Suprapubic skin (tissue), 4 donors: ENCODE measurements around the gene PRB2. TPM values are rescaled to one million over a fixed set of nuclear protein-coding genes. Genes with fewer than 3 reads are reported as not detected.
"Not testable (repeated sequence)": the region's sequence is repeated elsewhere in the genome, so short reads cannot be mapped to it uniquely, and the experiment has no call there.

ENCODE experiments used
- DNase-seq, 2 donors: peaks; one replicate each; pipeline ENCODE4 v3.0.0-alpha.2; 2019; ENCODE audit warnings: low spot score in 2 of 2
- H3K27ac ChIP-seq: fragments of 200-600 bp; sonication (generic); one replicate; pipeline ENCODE4 v1.5.1; 2019
- H3K27me3 ChIP-seq: fragments of 200-600 bp; sonication (generic); one replicate; pipeline ENCODE4 v1.5.1; 2019
- H3K36me3 ChIP-seq: fragments of 200-600 bp; sonication (generic); one replicate; pipeline ENCODE4 v1.5.1; 2019
- H3K4me1 ChIP-seq: fragments of 200-600 bp; sonication (generic); one replicate; pipeline ENCODE4 v1.5.1; 2019
- H3K4me3 ChIP-seq: fragments of 200-600 bp; sonication (generic); one replicate; pipeline ENCODE4 v1.5.1; 2019; ENCODE audit warnings: mild to moderate bottlenecking
- H3K9me3 ChIP-seq: fragments of 200-600 bp; sonication (generic); one replicate; pipeline ENCODE4 v1.5.1; 2019
- CTCF ChIP-seq, 2 donors: fragments of 200-600 bp in 1 of 2; fragments of 450-650 bp in 1 of 2; sonication (generic) in 1 of 2; IDR thresholded peaks; one replicate each; pipeline ENCODE4 v1.5.1; 2016 to 2019; ENCODE audit warnings: antibody characterized with exemption in 2 of 2, mild to moderate bottlenecking in 1 of 2, moderate library complexity in 1 of 2
- EP300 ChIP-seq: sonication (generic); formaldehyde crosslinking; IDR thresholded peaks from one replicate; pipeline ENCODE4 v1.6.1; 2017; ENCODE audit warnings: antibody characterized with exemption
- POLR2A ChIP-seq, 2 donors: fragments of 450-650 bp; IDR thresholded peaks; one replicate each; pipeline ENCODE4 v1.6.1; 2017; ENCODE audit warnings: antibody characterized with exemption in 2 of 2, mild to moderate bottlenecking in 2 of 2, moderate library complexity in 2 of 2
- POLR2AphosphoS5 ChIP-seq, 3 donors: sonication (generic); formaldehyde crosslinking; IDR thresholded peaks; one replicate each; pipeline ENCODE4 v1.6.1; 2017; ENCODE audit warnings: antibody characterized with exemption in 3 of 3
- WGBS: methylation state at CpG from one replicate; pipeline ENCODE4 v1.1.5; 2018; 5-methylcytosine and 5-hydroxymethylcytosine counted together
- total RNA-seq, 4 donors: library from RNA; depleted of rRNA; stranded (reverse); fragments of >200 nt; gene quantifications; one replicate each; pipeline ENCODE4 v1.1.0, GENCODE V29; 2016

The PRB2 gene
- not detected for total RNA-seq

GRCh38 chr12:11395467-11395866 lies at the start of gene PRB2:
Gene PRB2, minus strand, starts transcription at chr12:11395567. Its CDS starts 38 bp downstream, at chr12:11395529.
- no CpG with 5 or more reads among the region's 1 CpG for WGBS
- H3K27ac ChIP-seq, H3K9me3 ChIP-seq, H3K27me3 ChIP-seq, H3K4me1 ChIP-seq, H3K36me3 ChIP-seq, DNase-seq, H3K4me3 ChIP-seq: not testable (repeated sequence)

DNA sequence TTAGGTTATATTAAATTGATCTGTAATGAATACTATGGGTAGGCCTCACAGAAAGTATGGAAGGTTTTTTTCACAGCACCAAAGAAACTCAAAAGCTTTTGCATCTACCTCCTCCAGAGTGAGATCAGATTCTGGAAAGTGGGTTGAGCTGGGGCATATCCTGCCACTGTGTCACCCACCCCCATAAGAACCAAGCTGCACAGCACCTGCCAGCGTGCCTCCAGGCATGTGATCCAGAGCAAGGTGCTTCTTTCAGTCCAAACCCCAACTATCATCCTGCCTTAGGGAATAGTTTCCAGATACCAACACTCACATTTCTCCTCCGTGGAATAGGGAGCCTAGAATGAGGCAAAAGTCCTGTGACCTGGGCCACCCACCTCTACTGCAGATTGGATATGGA lies 42.6 kb upstream of the PRB2 start:
- Histone ChIP-seq H3K27ac (no peak overlapping the region), H3K4me1 (no peaks in the 10 kb centered on the region), H3K9me3 (peaks cover 3% of the 10 kb centered on the region), H3K36me3 (no peaks in the 10 kb centered on the region), H3K27me3 (no peaks in the 10 kb centered on the region), H3K4me3 (no peak overlapping the region)
- WGBS = 75% methylated on average over 2 of the region's 2 CpGs
- DNase-seq = no peak
- TF ChIP-seq CTCF (IDR thresholded peaks at IDR 0.05) (no peak), POLR2AphosphoS5 (IDR thresholded peaks at IDR 0.05) (no peak), POLR2A (IDR thresholded peaks at IDR 0.05) (no peak), EP300 (no peak)

DNA sequence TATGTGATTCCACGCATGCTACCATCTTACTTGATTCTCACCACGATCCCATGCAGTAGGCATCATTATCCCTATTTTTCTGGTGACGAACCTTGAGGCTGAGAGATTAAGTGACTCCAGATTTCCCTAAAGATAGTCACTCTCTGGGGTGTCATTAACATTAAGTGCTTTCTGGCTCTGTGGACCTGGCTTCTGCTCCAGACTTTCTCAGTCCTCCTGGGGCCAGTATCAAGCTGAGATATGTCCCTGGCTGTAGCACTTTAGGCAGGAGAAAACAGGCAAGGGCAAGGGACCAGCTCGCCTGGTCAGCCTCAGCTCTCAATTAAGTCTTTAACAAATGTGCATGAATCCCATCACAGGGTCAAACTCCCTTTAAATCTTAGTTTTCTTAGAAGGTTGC lies 38.3 kb upstream of the PRB2 start:
- DNase-seq = no peak
- WGBS = 62% methylated on average over 4 of the region's 4 CpGs
- H3K9me3 ChIP-seq = peaks cover 3% of the 10 kb centered on the region
- no peaks in the 10 kb centered on the region for H3K36me3 ChIP-seq
- no peaks in the 10 kb centered on the region for H3K4me1 ChIP-seq
- TF ChIP-seq POLR2A (IDR thresholded peaks at IDR 0.05) (no peak), EP300 (no peak), CTCF (IDR thresholded peaks at IDR 0.05) (no peak), POLR2AphosphoS5 (IDR thresholded peaks at IDR 0.05) (no peak)
- H3K4me3 ChIP-seq = no peak overlapping the region
- no peak overlapping the region for H3K27ac ChIP-seq
- no peaks in the 10 kb centered on the region for H3K27me3 ChIP-seq

DNA sequence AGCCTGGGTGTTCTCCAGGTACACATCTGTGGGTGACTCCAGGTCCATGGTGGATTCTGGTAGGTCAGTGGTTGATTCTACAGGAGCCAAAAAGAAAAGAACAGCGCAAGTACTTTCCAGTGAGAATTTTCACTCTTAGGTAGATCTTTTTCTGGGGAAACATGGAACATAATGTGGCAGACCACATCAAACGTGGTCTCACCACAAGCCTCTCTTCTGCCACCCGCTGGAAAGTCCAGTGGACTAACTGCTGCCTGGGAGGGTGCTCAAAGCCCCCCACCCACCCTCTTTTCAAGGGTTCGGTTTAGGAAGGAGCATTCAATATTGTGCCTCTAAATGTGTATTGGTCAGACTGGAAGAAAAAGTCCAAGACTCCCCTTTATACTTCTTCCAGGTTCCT lies 36.1 kb upstream of the PRB2 start:
- H3K36me3 ChIP-seq = no peaks in the 10 kb centered on the region
- no peaks in the 10 kb centered on the region for H3K9me3 ChIP-seq
- no peak overlapping the region for H3K4me3 ChIP-seq
- H3K27ac ChIP-seq = no peak overlapping the region
- no peak for DNase-seq
- no peaks in the 10 kb centered on the region for H3K27me3 ChIP-seq
- no peak for TF ChIP-seq CTCF (IDR thresholded peaks at IDR 0.05)
- TF ChIP-seq POLR2A (IDR thresholded peaks at IDR 0.05) = no peak
- no peak for TF ChIP-seq POLR2AphosphoS5 (IDR thresholded peaks at IDR 0.05)
- no peak for TF ChIP-seq EP300
- no peaks in the 10 kb centered on the region for H3K4me1 ChIP-seq
- WGBS = 70% methylated on average over 3 of the region's 4 CpGs

- no peak overlapping the region for H3K27ac ChIP-seq
- no peaks in the 10 kb centered on the region for H3K27me3 ChIP-seq
- 76% methylated on average over 1 of the region's 1 CpG for WGBS
- no peaks in the 10 kb centered on the region for H3K9me3 ChIP-seq
- H3K4me3 ChIP-seq = no peak overlapping the region
- no peak for DNase-seq
- TF ChIP-seq CTCF (IDR thresholded peaks at IDR 0.05) (no peak), POLR2A (IDR thresholded peaks at IDR 0.05) (no peak), EP300 (no peak), POLR2AphosphoS5 (IDR thresholded peaks at IDR 0.05) (no peak)
- no peaks in the 10 kb centered on the region for H3K4me1 ChIP-seq
- no peaks in the 10 kb centered on the region for H3K36me3 ChIP-seq
Measured at GRCh38 chr12:11427341-11427740, 32.0 kb upstream of the PRB2 start.

GRCh38 chr12:11412731-11413130 lies 17.4 kb upstream of the PRB2 start:
- Histone ChIP-seq H3K4me1 (no peaks in the 10 kb centered on the region), H3K9me3 (peaks cover 8% of the 10 kb centered on the region), H3K27ac (no peak overlapping the region), H3K36me3 (no peaks in the 10 kb centered on the region), H3K27me3 (no peaks in the 10 kb centered on the region), H3K4me3 (no peak overlapping the region)
- no peak for DNase-seq
- TF ChIP-seq EP300 = no peak
- no peak for TF ChIP-seq CTCF (IDR thresholded peaks at IDR 0.05)
- TF ChIP-seq POLR2AphosphoS5 (IDR thresholded peaks at IDR 0.05) = no peak
- no peak for TF ChIP-seq POLR2A (IDR thresholded peaks at IDR 0.05)
